ENCODE results near the gene WNT11. TPM values are rescaled to one million over a fixed set of nuclear protein-coding genes. Genes with fewer than 3 reads are reported as not detected.

WNT11 gene
- total and polyA plus RNA-seq, 2 of the 13 experiments (the other 11 are each of a cell fraction or from before 2014, with no cell fraction given), result 0.34 to 0.66 TPM

DNA sequence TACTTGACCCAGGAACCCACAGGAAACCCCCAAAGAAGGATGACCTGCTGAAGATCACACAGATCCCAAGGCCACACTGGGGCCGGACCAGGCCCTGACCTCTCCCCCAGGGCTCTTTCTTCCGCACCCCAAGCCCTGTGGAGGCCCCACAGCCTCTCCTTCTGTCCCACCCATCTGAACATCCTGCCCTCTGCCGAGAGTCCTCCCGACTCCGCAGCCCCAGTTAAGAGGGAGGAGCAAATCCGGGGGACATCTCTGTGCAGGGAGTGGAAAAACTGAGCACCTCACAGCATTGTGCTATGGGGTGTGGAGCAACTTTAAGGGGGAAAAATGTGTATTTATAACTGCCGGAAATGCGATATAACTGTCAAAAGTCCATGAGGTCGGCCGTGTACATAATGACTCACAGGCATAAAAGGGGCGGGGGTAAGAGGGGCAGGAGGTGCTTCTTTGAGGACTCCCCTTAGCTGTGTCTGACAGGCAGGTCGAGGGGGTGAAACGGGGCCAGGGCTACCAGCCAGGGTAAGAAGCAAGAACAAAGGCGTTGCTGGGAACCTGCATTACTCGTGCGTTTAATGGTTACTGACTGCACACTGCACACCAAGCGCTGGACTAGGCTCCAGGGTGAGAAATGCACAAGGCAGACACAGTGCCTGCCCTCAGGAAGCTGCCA is 57.2 kb downstream of the WNT11 start (continued):
- TF ChIP-seq, protein P1, sequence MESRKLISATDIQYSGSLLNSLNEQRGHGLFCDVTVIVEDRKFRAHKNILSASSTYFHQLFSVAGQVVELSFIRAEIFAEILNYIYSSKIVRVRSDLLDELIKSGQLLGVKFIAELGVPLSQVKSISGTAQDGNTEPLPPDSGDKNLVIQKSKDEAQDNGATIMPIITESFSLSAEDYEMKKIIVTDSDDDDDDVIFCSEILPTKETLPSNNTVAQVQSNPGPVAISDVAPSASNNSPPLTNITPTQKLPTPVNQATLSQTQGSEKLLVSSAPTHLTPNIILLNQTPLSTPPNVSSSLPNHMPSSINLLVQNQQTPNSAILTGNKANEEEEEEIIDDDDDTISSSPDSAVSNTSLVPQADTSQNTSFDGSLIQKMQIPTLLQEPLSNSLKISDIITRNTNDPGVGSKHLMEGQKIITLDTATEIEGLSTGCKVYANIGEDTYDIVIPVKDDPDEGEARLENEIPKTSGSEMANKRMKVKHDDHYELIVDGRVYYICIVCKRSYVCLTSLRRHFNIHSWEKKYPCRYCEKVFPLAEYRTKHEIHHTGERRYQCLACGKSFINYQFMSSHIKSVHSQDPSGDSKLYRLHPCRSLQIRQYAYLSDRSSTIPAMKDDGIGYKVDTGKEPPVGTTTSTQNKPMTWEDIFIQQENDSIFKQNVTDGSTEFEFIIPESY (CRISPR knock-in tag; IDR thresholded peaks at IDR 0.05), result peak; percentile 8; the same call in 1 of the 2 replicates
- TF ChIP-seq NCOA1 (CRISPR knock-in tag; IDR thresholded peaks at IDR 0.05), result no peak
- no peak for TF ChIP-seq ZNF644 (CRISPR knock-in tag; IDR thresholded peaks at IDR 0.05; ENCODE audit: low read depth)
- TF ChIP-seq FIP1L1 (IDR thresholded peaks at IDR 0.05; ENCODE audit: borderline replicate concordance, insufficient read depth, low read depth, low read length), result no peak
- no peak for TF ChIP-seq ZFAT (CRISPR knock-in tag; conservative IDR thresholded peaks at IDR 0.05)
- TF ChIP-seq, protein P2, sequence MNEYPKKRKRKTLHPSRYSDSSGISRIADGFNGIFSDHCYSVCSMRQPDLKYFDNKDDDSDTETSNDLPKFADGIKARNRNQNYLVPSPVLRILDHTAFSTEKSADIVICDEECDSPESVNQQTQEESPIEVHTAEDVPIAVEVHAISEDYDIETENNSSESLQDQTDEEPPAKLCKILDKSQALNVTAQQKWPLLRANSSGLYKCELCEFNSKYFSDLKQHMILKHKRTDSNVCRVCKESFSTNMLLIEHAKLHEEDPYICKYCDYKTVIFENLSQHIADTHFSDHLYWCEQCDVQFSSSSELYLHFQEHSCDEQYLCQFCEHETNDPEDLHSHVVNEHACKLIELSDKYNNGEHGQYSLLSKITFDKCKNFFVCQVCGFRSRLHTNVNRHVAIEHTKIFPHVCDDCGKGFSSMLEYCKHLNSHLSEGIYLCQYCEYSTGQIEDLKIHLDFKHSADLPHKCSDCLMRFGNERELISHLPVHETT (CRISPR knock-in tag; conservative IDR thresholded peaks at IDR 0.05), result no peak
- TF ChIP-seq, protein P3, sequence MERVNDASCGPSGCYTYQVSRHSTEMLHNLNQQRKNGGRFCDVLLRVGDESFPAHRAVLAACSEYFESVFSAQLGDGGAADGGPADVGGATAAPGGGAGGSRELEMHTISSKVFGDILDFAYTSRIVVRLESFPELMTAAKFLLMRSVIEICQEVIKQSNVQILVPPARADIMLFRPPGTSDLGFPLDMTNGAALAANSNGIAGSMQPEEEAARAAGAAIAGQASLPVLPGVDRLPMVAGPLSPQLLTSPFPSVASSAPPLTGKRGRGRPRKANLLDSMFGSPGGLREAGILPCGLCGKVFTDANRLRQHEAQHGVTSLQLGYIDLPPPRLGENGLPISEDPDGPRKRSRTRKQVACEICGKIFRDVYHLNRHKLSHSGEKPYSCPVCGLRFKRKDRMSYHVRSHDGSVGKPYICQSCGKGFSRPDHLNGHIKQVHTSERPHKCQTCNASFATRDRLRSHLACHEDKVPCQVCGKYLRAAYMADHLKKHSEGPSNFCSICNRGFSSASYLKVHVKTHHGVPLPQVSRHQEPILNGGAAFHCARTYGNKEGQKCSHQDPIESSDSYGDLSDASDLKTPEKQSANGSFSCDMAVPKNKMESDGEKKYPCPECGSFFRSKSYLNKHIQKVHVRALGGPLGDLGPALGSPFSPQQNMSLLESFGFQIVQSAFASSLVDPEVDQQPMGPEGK (CRISPR knock-in tag; IDR thresholded peaks at IDR 0.05), result peak; percentile 48
- TF ChIP-seq, protein P4, sequence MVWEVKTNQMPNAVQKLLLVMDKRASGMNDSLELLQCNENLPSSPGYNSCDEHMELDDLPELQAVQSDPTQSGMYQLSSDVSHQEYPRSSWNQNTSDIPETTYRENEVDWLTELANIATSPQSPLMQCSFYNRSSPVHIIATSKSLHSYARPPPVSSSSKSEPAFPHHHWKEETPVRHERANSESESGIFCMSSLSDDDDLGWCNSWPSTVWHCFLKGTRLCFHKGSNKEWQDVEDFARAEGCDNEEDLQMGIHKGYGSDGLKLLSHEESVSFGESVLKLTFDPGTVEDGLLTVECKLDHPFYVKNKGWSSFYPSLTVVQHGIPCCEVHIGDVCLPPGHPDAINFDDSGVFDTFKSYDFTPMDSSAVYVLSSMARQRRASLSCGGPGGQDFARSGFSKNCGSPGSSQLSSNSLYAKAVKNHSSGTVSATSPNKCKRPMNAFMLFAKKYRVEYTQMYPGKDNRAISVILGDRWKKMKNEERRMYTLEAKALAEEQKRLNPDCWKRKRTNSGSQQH (CRISPR knock-in tag; IDR thresholded peaks at IDR 0.05; ENCODE audit: low read depth), result no peak
- TF ChIP-seq, protein P5, sequence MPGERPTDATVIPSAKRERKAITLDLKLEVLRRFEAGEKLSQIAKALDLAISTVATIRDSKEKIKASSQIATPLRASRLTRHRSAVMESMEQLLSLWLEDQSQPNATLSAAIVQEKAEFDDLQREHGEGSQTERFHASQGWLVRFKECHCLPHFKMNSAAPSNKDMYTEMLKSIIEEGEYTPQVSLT (CRISPR knock-in tag; IDR thresholded peaks at IDR 0.05; ENCODE audit: borderline replicate concordance, low read depth), result no peak
- no peak for TF ChIP-seq STAG1 (CRISPR knock-in tag; IDR thresholded peaks at IDR 0.05)
- no peak for TF ChIP-seq HNF4G (IDR thresholded peaks at IDR 0.05; ENCODE audit: borderline replicate concordance, low read depth, low read length)
- no peak for TF ChIP-seq HNF4G (CRISPR knock-in tag; IDR thresholded peaks at IDR 0.05; ENCODE audit: borderline replicate concordance, low read depth)
- TF ChIP-seq ZNF83 (CRISPR knock-in tag; IDR thresholded peaks at IDR 0.05; ENCODE audit: borderline replicate concordance), result no peak
- no peak for TF ChIP-seq ZNF33B (CRISPR knock-in tag; IDR thresholded peaks at IDR 0.05)
- TF ChIP-seq MED1 (CRISPR knock-in tag; IDR thresholded peaks at IDR 0.05), result no peak
- TF ChIP-seq KDM2A (CRISPR knock-in tag; IDR thresholded peaks at IDR 0.05; ENCODE audit: borderline replicate concordance, low read depth), result no peak
- TF ChIP-seq ZNF746 (CRISPR knock-in tag; IDR thresholded peaks at IDR 0.05), result no peak
- TF ChIP-seq, protein P6, sequence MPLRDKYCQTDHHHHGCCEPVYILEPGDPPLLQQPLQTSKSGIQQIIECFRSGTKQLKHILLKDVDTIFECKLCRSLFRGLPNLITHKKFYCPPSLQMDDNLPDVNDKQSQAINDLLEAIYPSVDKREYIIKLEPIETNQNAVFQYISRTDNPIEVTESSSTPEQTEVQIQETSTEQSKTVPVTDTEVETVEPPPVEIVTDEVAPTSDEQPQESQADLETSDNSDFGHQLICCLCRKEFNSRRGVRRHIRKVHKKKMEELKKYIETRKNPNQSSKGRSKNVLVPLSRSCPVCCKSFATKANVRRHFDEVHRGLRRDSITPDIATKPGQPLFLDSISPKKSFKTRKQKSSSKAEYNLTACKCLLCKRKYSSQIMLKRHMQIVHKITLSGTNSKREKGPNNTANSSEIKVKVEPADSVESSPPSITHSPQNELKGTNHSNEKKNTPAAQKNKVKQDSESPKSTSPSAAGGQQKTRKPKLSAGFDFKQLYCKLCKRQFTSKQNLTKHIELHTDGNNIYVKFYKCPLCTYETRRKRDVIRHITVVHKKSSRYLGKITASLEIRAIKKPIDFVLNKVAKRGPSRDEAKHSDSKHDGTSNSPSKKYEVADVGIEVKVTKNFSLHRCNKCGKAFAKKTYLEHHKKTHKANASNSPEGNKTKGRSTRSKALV (CRISPR knock-in tag; IDR thresholded peaks at IDR 0.05), result no peak
